ENCODE results near the gene EVA1C.
A peak's percentile ranks its signal among the peaks of the same experiment; 100 is the strongest.
"Not testable (repeated sequence)": the region's sequence is repeated elsewhere in the genome, so short reads cannot be mapped to it uniquely, and the experiment has no call there.

Gene EVA1C

GRCh38 chr21:32507342-32507919 lies 94.9 kb downstream of the EVA1C start:
- DNase-seq, result no peak

- DNase-seq, result not testable (repeated sequence)
Measured at GRCh38 chr21:32508036-32508435, 95.5 kb downstream of the EVA1C start.

- DNase-seq, result no peak
Measured at GRCh38 chr21:32508558-32508957, 96.1 kb downstream of the EVA1C start.

- not testable (repeated sequence) for DNase-seq
Measured at GRCh38 chr21:32508975-32509374, 96.5 kb downstream of the EVA1C start.

GRCh38 chr21:32514275-32515055 lies 102.0 kb downstream of the EVA1C start:
- no peak for DNase-seq

GRCh38 chr21:32515874-32516273 lies 103.4 kb downstream of the EVA1C start:
- DNase-seq, result no peak

- peak; percentile 8 for DNase-seq
Measured at GRCh38 chr21:32516756-32517649, 104.5 kb downstream of the EVA1C start.

GRCh38 chr21:32519945-32520874 lies 107.7 kb downstream of the EVA1C start:
- no peak for DNase-seq

- peak; percentile 26 for DNase-seq
Measured at GRCh38 chr21:32520875-32521735, 108.6 kb downstream of the EVA1C start.

- DNase-seq, result no peak
Measured at GRCh38 chr21:32521736-32522355, 109.3 kb downstream of the EVA1C start.

- no peak for DNase-seq
Measured at GRCh38 chr21:32523463-32523862, 111.0 kb downstream of the EVA1C start.

- DNase-seq, result no peak
Measured at GRCh38 chr21:32523988-32524719, 111.6 kb downstream of the EVA1C start.

- DNase-seq, result no peak
Measured at GRCh38 chr21:32525282-32525681, 112.8 kb downstream of the EVA1C start.

- no peak for DNase-seq
Measured at GRCh38 chr21:32529679-32530078, 117.2 kb downstream of the EVA1C start.

GRCh38 chr21:32530809-32531208 lies 118.3 kb downstream of the EVA1C start:
- not testable (repeated sequence) for DNase-seq

- DNase-seq, result not testable (repeated sequence)
Measured at GRCh38 chr21:32531561-32531960, 119.1 kb downstream of the EVA1C start.

GRCh38 chr21:32532636-32533035 lies 120.1 kb downstream of the EVA1C start:
- DNase-seq, result no peak

- no peak for DNase-seq
Measured at GRCh38 chr21:32533053-32533452, 120.5 kb downstream of the EVA1C start.

- no peak for DNase-seq
Measured at GRCh38 chr21:32533611-32534010, 121.1 kb downstream of the EVA1C start.

- no peak for DNase-seq
Measured at GRCh38 chr21:32534113-32534512, 121.6 kb downstream of the EVA1C start.

All from GOT3 (cell line).